MM.1S (cell line): ENCODE measurements around the gene SSBP2.

ENCODE experiments used
- DNase-seq: peaks from one replicate; pipeline ENCODE4 v3.0.0-alpha.2; 2015
- H2AFZ ChIP-seq: fragments of 300-600 bp; sonication (generic); 2 replicates; pipeline ENCODE4 v1.6.0; 2016; ENCODE audit warnings: antibody characterized with exemption, low read length
- H3F3A ChIP-seq: fragments of 300-600 bp; sonication (generic); 2 replicates; pipeline ENCODE4 v1.6.1; 2016; ENCODE audit warnings: mild to moderate bottlenecking, antibody characterized with exemption, low read length, moderate library complexity, mixed read lengths; ENCODE audit not compliant: insufficient read depth
- H3K27ac ChIP-seq: fragments of 300-600 bp; sonication (generic); 2 replicates; pipeline ENCODE4 v1.5.1; 2016; ENCODE audit warnings: mild to moderate bottlenecking, low read length
- H3K27me3 ChIP-seq: fragments of 300-600 bp; sonication (generic); replicated peaks from 2 replicates; pipeline ENCODE4 v1.6.0; 2016; ENCODE audit warnings: low read length; ENCODE audit not compliant: insufficient read depth
- H3K36me3 ChIP-seq: fragments of 300-600 bp; sonication (generic); replicated peaks from 2 replicates; pipeline ENCODE4 v1.6.1; 2016; ENCODE audit warnings: mild to moderate bottlenecking, low read length, mixed read lengths; ENCODE audit not compliant: insufficient read depth
- H3K4me1 ChIP-seq: fragments of 300-600 bp; sonication (generic); 2 replicates; pipeline ENCODE4 v1.6.1; 2016; ENCODE audit warnings: low read length, mixed read lengths
- H3K4me2 ChIP-seq: fragments of 300-600 bp; sonication (generic); 2 replicates; pipeline ENCODE4 v1.6.0; 2016; ENCODE audit warnings: low read depth, low read length
- H3K4me3 ChIP-seq: fragments of 300-600 bp; sonication (generic); 2 replicates; pipeline ENCODE4 v1.5.1; 2016; ENCODE audit warnings: low read length, mixed read lengths
- H3K79me2 ChIP-seq: fragments of 300-600 bp; sonication (generic); 2 replicates; pipeline ENCODE4 v1.6.1; 2016; ENCODE audit warnings: mixed run types, low read length, mixed read lengths
- H3K9ac ChIP-seq: fragments of 300-600 bp; sonication (generic); 2 replicates; pipeline ENCODE4 v1.6.1; 2016; ENCODE audit warnings: low read length, mixed read lengths
- H3K9me2 ChIP-seq: fragments of 300-600 bp; sonication (generic); replicated peaks from 2 replicates; pipeline ENCODE4 v1.6.1; 2016; ENCODE audit warnings: mild to moderate bottlenecking, low read length, mixed read lengths; ENCODE audit not compliant: insufficient read depth
- H3K9me3 ChIP-seq: fragments of 300-600 bp; sonication (generic); replicated peaks from 2 replicates; pipeline ENCODE4 v1.6.1; 2016; ENCODE audit warnings: mild to moderate bottlenecking, low read length, mixed read lengths; ENCODE audit not compliant: insufficient read depth
- H4K20me1 ChIP-seq: fragments of 300-600 bp; sonication (generic); 2 replicates; pipeline ENCODE4 v1.6.1; 2016; ENCODE audit warnings: mild to moderate bottlenecking, low read length, moderate library complexity, mixed read lengths; ENCODE audit not compliant: insufficient read depth
- EZH2 ChIP-seq: fragments of 300-600 bp; sonication (generic); optimal IDR thresholded peaks from 2 replicates; pipeline ENCODE3; 2017; ENCODE audit warnings: low read depth, mild to moderate bottlenecking, antibody characterized with exemption, low read length, mixed read lengths
- EZH2phosphoT487 ChIP-seq: fragments of 300-600 bp; sonication (generic); IDR thresholded peaks from 2 replicates; pipeline ENCODE4 v1.6.1; 2018; ENCODE audit warnings: antibody characterized with exemption, low read length
- TF ChIP-seq, protein P1 (sequence below): fragments of 300-600 bp; sonication (generic); IDR thresholded peaks from 2 replicates; pipeline ENCODE4 v1.5.1; 2016; ENCODE audit warnings: antibody characterized with exemption, low read length, mixed read lengths

SSBP2 gene

GRCh38 chr5:81575924-81576323 lies 175.0 kb downstream of the SSBP2 start:
- TF ChIP-seq, protein P1, sequence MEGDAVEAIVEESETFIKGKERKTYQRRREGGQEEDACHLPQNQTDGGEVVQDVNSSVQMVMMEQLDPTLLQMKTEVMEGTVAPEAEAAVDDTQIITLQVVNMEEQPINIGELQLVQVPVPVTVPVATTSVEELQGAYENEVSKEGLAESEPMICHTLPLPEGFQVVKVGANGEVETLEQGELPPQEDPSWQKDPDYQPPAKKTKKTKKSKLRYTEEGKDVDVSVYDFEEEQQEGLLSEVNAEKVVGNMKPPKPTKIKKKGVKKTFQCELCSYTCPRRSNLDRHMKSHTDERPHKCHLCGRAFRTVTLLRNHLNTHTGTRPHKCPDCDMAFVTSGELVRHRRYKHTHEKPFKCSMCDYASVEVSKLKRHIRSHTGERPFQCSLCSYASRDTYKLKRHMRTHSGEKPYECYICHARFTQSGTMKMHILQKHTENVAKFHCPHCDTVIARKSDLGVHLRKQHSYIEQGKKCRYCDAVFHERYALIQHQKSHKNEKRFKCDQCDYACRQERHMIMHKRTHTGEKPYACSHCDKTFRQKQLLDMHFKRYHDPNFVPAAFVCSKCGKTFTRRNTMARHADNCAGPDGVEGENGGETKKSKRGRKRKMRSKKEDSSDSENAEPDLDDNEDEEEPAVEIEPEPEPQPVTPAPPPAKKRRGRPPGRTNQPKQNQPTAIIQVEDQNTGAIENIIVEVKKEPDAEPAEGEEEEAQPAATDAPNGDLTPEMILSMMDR: no peak
- TF ChIP-seq EZH2 (no peak), EZH2phosphoT487 (no peak)
- DNase-seq: no peak
- Histone ChIP-seq H3K27ac (no peak overlapping the region), H3F3A (peaks cover 3% of the 10 kb centered on the region; the same call in 1 of the 2 replicates), H3K4me3 (no peak overlapping the region), H3K4me2 (no peak overlapping the region), H2AFZ (no peak overlapping the region), H3K79me2 (peaks cover 20% of the 10 kb centered on the region; the same call in 1 of the 2 replicates), H3K9me3 (no peaks in the 10 kb centered on the region), H3K27me3 (no peaks in the 10 kb centered on the region), H3K36me3 (no peaks in the 10 kb centered on the region), H3K9ac (no peak overlapping the region), H3K9me2 (no peaks in the 10 kb centered on the region), H3K4me1 (no peaks in the 10 kb centered on the region), H4K20me1 (no peaks in the 10 kb centered on the region)

DNA sequence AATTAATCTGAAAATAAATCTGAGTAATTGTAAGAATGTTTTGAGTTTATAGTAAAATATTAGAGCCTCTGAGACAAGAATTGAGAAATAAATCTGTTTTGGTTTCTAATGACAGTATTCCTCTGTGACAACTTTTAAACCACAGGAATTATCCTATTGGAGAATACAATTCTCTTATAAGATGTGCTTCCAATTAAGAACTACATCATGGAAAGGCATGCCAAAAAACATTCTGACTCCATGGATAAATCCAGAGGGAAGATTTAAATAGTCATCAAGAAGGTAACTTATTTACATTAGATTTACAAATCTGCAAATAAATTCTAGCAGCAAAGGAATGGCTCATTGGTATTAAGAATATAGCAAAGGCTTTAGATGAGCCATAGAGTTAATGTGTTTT lies 178.7 kb downstream of the SSBP2 start:
- Histone ChIP-seq H3K9ac (no peak overlapping the region), H3K9me2 (no peaks in the 10 kb centered on the region), H3K4me2 (no peak overlapping the region), H2AFZ (no peak overlapping the region), H3K27me3 (no peaks in the 10 kb centered on the region), H3K79me2 (0 out of 2 replicates have a peak, but pooled peaks cover 2% of the 10 kb centered on the region), H3K9me3 (no peaks in the 10 kb centered on the region), H3K27ac (no peak overlapping the region), H3F3A (no peaks in the 10 kb centered on the region; the same call in 1 of the 2 replicates), H4K20me1 (no peaks in the 10 kb centered on the region), H3K4me1 (no peaks in the 10 kb centered on the region), H3K36me3 (no peaks in the 10 kb centered on the region), H3K4me3 (no peak overlapping the region)
- no peak for DNase-seq
- TF ChIP-seq EZH2 (no peak), EZH2phosphoT487 (no peak)
- TF ChIP-seq, protein P1: no peak

GRCh38 chr5:81558188-81558587 lies 192.7 kb downstream of the SSBP2 start:
- Histone ChIP-seq H3F3A (no peaks in the 10 kb centered on the region), H3K4me1 (peaks cover 6% of the 10 kb centered on the region; the same call in 1 of the 2 replicates), H3K79me2 (peaks cover 15% of the 10 kb centered on the region), H2AFZ (no peak overlapping the region), H3K4me3 (no peak overlapping the region), H4K20me1 (no peaks in the 10 kb centered on the region), H3K36me3 (no peaks in the 10 kb centered on the region), H3K27ac (no peak overlapping the region), H3K9me3 (no peaks in the 10 kb centered on the region), H3K27me3 (no peaks in the 10 kb centered on the region), H3K9me2 (no peaks in the 10 kb centered on the region), H3K4me2 (no peak overlapping the region), H3K9ac (no peak overlapping the region)
- DNase-seq: no peak
- no peak for TF ChIP-seq EZH2
- TF ChIP-seq EZH2phosphoT487: no peak
- TF ChIP-seq, protein P1: no peak
